ENCODE data around the gene APBA3.

DNA sequence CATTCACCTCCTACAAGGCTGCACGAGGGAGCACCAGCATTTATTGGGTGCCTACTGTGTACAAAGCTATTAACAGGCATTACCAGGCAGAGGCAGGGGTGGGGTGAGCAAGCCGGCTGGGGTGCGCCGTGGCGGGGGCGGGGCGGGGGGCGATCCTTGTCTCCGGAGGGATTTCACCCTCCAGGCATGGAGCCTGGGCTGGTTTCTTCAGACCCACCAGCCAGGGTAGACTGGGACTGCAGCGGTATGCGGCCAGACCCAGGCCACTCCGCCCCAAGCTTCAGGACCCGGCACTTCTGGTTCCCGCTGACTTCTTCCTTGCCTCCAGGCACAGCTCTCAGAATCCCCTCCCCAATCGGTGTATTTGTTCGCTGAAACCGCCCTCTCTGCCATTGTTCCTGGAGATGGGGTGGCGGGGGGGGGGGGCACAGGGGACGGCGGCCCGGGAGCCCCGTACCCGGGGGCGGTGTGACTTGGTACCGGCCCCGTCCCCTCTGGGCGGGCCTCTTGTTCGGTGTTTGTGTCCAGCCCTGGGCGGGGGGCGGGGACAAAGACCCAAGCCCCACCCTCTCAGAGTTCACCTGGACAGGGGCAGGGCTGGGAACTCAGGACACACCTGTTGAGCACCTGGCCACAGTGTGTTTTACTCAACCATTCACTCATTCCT, 38.9 kb downstream of the APBA3 start:
- TF ChIP-seq NFE2L2 (conservative IDR thresholded peaks at IDR 0.05; ENCODE audit: low read length) (no peak), REST (IDR thresholded peaks at IDR 0.05) (no peak), HMGXB4 (CRISPR knock-in tag; IDR thresholded peaks at IDR 0.05; ENCODE audit: borderline replicate concordance) (no peak), POLR2A (IDR thresholded peaks at IDR 0.05; ENCODE audit: low read length) (no peak), KDM1A (IDR thresholded peaks at IDR 0.05; ENCODE audit: low read depth) (no peak)
- TF ChIP-seq, protein P1, sequence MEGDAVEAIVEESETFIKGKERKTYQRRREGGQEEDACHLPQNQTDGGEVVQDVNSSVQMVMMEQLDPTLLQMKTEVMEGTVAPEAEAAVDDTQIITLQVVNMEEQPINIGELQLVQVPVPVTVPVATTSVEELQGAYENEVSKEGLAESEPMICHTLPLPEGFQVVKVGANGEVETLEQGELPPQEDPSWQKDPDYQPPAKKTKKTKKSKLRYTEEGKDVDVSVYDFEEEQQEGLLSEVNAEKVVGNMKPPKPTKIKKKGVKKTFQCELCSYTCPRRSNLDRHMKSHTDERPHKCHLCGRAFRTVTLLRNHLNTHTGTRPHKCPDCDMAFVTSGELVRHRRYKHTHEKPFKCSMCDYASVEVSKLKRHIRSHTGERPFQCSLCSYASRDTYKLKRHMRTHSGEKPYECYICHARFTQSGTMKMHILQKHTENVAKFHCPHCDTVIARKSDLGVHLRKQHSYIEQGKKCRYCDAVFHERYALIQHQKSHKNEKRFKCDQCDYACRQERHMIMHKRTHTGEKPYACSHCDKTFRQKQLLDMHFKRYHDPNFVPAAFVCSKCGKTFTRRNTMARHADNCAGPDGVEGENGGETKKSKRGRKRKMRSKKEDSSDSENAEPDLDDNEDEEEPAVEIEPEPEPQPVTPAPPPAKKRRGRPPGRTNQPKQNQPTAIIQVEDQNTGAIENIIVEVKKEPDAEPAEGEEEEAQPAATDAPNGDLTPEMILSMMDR (IDR thresholded peaks at IDR 0.05) = no peak
- TF ChIP-seq, protein P2, sequence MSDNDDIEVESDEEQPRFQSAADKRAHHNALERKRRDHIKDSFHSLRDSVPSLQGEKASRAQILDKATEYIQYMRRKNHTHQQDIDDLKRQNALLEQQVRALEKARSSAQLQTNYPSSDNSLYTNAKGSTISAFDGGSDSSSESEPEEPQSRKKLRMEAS (IDR thresholded peaks at IDR 0.05) = no peak

Measured in A549 (cell line).